ENCODE measurements around the gene KIF15. TPM values are rescaled to one million over a fixed set of nuclear protein-coding genes. Genes with fewer than 3 reads are reported as not detected.

KIF15 gene
- total RNA-seq, 1 donor from 2014 or later: 0.81 TPM

- Histone ChIP-seq H3K4me1 (no peaks in the 10 kb centered on the region), H3K27me3 (no peaks in the 10 kb centered on the region), H3K27ac (no peak overlapping the region), H3K36me3 (no peaks in the 10 kb centered on the region), H3K9me3 (no peaks in the 10 kb centered on the region), H3K4me3 (no peak overlapping the region)
- no peak for ATAC-seq
- no peak for TF ChIP-seq CTCF (IDR thresholded peaks at IDR 0.05)
- no peak for DNase-seq
- intact Hi-C loops (cut with DNase I): no loop called here
Measured at GRCh38 chr3:44893097-44893496, 131.5 kb downstream of the KIF15 start.

GRCh38 chr3:44894485-44894884 lies 132.9 kb downstream of the KIF15 start:
- ATAC-seq (no peak), DNase-seq (no peak)
- peaks cover 4% of the 10 kb centered on the region for H3K27me3 ChIP-seq
- intact Hi-C loops (cut with DNase I): no loop called here
- no peak overlapping the region for H3K27ac ChIP-seq
- H3K9me3 ChIP-seq: no peaks in the 10 kb centered on the region
- no peaks in the 10 kb centered on the region for H3K36me3 ChIP-seq
- no peaks in the 10 kb centered on the region for H3K4me1 ChIP-seq
- no peak for TF ChIP-seq CTCF (IDR thresholded peaks at IDR 0.05)
- no peak overlapping the region for H3K4me3 ChIP-seq

- Histone ChIP-seq H3K36me3 (no peaks in the 10 kb centered on the region), H3K27ac (no peak overlapping the region), H3K27me3 (peaks cover 4% of the 10 kb centered on the region), H3K4me1 (no peaks in the 10 kb centered on the region), H3K4me3 (no peak overlapping the region), H3K9me3 (no peaks in the 10 kb centered on the region)
- TF ChIP-seq CTCF (IDR thresholded peaks at IDR 0.05): no peak
- DNase-seq (no peak), ATAC-seq (no peak)
- intact Hi-C loops (cut with DNase I): no loop called here
Measured at GRCh38 chr3:44896440-44896839, 134.8 kb downstream of the KIF15 start.

GRCh38 chr3:44899683-44900367 lies 138.2 kb downstream of the KIF15 start:
- Histone ChIP-seq H3K27ac (no peak overlapping the region), H3K9me3 (no peaks in the 10 kb centered on the region), H3K4me3 (no peak overlapping the region), H3K27me3 (peaks cover 4% of the 10 kb centered on the region), H3K36me3 (no peaks in the 10 kb centered on the region), H3K4me1 (no peaks in the 10 kb centered on the region)
- intact Hi-C loops (cut with DNase I): no loop called here
- TF ChIP-seq CTCF (IDR thresholded peaks at IDR 0.05): no peak
- no peak for DNase-seq
- no peak for ATAC-seq

GRCh38 chr3:44902628-44903027 lies 141.0 kb downstream of the KIF15 start:
- TF ChIP-seq CTCF (IDR thresholded peaks at IDR 0.05): no peak
- H3K27ac ChIP-seq: no peak overlapping the region
- no peak for DNase-seq
- no peak overlapping the region for H3K4me3 ChIP-seq
- intact Hi-C loops (cut with DNase I): no loop called here
- no peaks in the 10 kb centered on the region for H3K36me3 ChIP-seq
- peaks cover 5% of the 10 kb centered on the region for H3K27me3 ChIP-seq
- no peak for ATAC-seq
- no peaks in the 10 kb centered on the region for H3K9me3 ChIP-seq
- H3K4me1 ChIP-seq: no peaks in the 10 kb centered on the region

Other genes with a start within 250 kb of the KIF15 start
- 3.6 TPM for gene ZKSCAN7, start 206.6 kb upstream of the KIF15 start, total RNA-seq
- gene ZNF660, start 176.8 kb upstream of the KIF15 start, total RNA-seq: 5.9 TPM
- gene ZNF197, start 136.8 kb upstream of the KIF15 start, total RNA-seq: 14.2 TPM
- gene ZNF35, start 113.1 kb upstream of the KIF15 start, total RNA-seq: 10.0 TPM
- gene ZNF502, start 49.1 kb upstream of the KIF15 start, total RNA-seq: 4.1 TPM
- 4.5 TPM for gene ZNF501, start 32.2 kb upstream of the KIF15 start, total RNA-seq
- 25.2 TPM for gene KIAA1143, start 175 bp upstream of the KIF15 start, total RNA-seq
- gene TMEM42, start 100.1 kb downstream of the KIF15 start, total RNA-seq: 14.4 TPM
- not detected for gene TGM4, start 112.8 kb downstream of the KIF15 start, total RNA-seq
- gene ZDHHC3, start 214.4 kb downstream of the KIF15 start, total RNA-seq: 125 TPM
- 36.2 TPM for gene EXOSC7, start 214.4 kb downstream of the KIF15 start, total RNA-seq